Measurements from ENCODE around the gene DTNBP1.
A peak's percentile ranks its signal among the peaks of the same experiment; 100 is the strongest.
"Not testable (repeated sequence)": the region's sequence is repeated elsewhere in the genome, so short reads cannot be mapped to it uniquely, and the experiment has no call there.

Gene DTNBP1

GRCh38 chr6:15666896-15667295 lies 4.1 kb upstream of the DTNBP1 start:
- not testable (repeated sequence) for DNase-seq (ENCODE audit: low read depth)

- no peak for DNase-seq (ENCODE audit: low read depth)
These were observed 2.4 kb upstream of the DTNBP1 start for GRCh38 chr6:15665237-15665636.

- DNase-seq (ENCODE audit: low read depth): no peak
These were observed 473 bp upstream of the DTNBP1 start for GRCh38 chr6:15663130-15663871.

- no peak for DNase-seq (ENCODE audit: low read depth)
These were observed 939 bp downstream of the DTNBP1 start for GRCh38 chr6:15661853-15662325.

- DNase-seq (ENCODE audit: low read depth): no peak
These were observed 3.6 kb downstream of the DTNBP1 start for GRCh38 chr6:15659181-15659580.

- no peak for DNase-seq (ENCODE audit: low read depth)
These were observed 4.6 kb downstream of the DTNBP1 start for GRCh38 chr6:15658181-15658744.

GRCh38 chr6:15657290-15657689 lies 5.5 kb downstream of the DTNBP1 start:
- DNase-seq (ENCODE audit: low read depth): no peak

- DNase-seq (ENCODE audit: low read depth): no peak
These were observed 6.7 kb downstream of the DTNBP1 start for GRCh38 chr6:15656145-15656544.

- no peak for DNase-seq (ENCODE audit: low read depth)
These were observed 8.6 kb downstream of the DTNBP1 start for GRCh38 chr6:15654250-15654649.

GRCh38 chr6:15653581-15653980 lies 9.2 kb downstream of the DTNBP1 start:
- DNase-seq (ENCODE audit: low read depth): no peak

- not testable (repeated sequence) for DNase-seq (ENCODE audit: low read depth)
These were observed 12.7 kb downstream of the DTNBP1 start for GRCh38 chr6:15650004-15650559.

- DNase-seq (ENCODE audit: low read depth): no peak
These were observed 17.9 kb downstream of the DTNBP1 start for GRCh38 chr6:15644904-15645303.

GRCh38 chr6:15643542-15643941 lies 19.3 kb downstream of the DTNBP1 start:
- DNase-seq (ENCODE audit: low read depth): no peak

GRCh38 chr6:15642276-15642675 lies 20.6 kb downstream of the DTNBP1 start:
- DNase-seq (ENCODE audit: low read depth): no peak

GRCh38 chr6:15638373-15638772 lies 24.5 kb downstream of the DTNBP1 start:
- DNase-seq (ENCODE audit: low read depth): no peak

GRCh38 chr6:15631432-15631831 lies 31.4 kb downstream of the DTNBP1 start:
- DNase-seq (ENCODE audit: low read depth): no peak

- no peak for DNase-seq (ENCODE audit: low read depth)
These were observed 32.6 kb downstream of the DTNBP1 start for GRCh38 chr6:15630202-15630601.

GRCh38 chr6:15629487-15629886 lies 33.3 kb downstream of the DTNBP1 start:
- no peak for DNase-seq (ENCODE audit: low read depth)

- DNase-seq (ENCODE audit: low read depth): peak; percentile 2
These were observed 34.2 kb downstream of the DTNBP1 start for GRCh38 chr6:15628499-15629131.

- no peak for DNase-seq (ENCODE audit: low read depth)
These were observed 35.0 kb downstream of the DTNBP1 start for GRCh38 chr6:15627821-15628220.

- no peak for DNase-seq (ENCODE audit: low read depth)
These were observed 35.8 kb downstream of the DTNBP1 start for GRCh38 chr6:15626878-15627674.

- no peak for DNase-seq (ENCODE audit: low read depth)
These were observed 36.7 kb downstream of the DTNBP1 start for GRCh38 chr6:15626160-15626559.

Measured in stimulated activated CD8-positive, alpha-beta memory T cell treated with anti-CD3 and anti-CD28 coated beads, Interleukin-15, amount 100 ng/mL, for 1 hour (primary cell).